DND-41 (cell line): Measurements from ENCODE around the gene TEKT5.

Source experiments
- CTCF ChIP-seq: IDR thresholded peaks from 2 replicates; pipeline ENCODE4 v1.5.1; 2012; ENCODE audit warnings: borderline replicate concordance, low read length, moderate library complexity, mild to moderate bottlenecking; ENCODE audit not compliant: poor library complexity, severe bottlenecking; ENCODE audit errors: extremely low read depth
- EZH2 ChIP-seq: IDR thresholded peaks from 3 replicates; pipeline ENCODE4 v1.6.1; 2012; ENCODE audit warnings: borderline replicate concordance, low read depth, mild to moderate bottlenecking, moderate library complexity, low read length, inconsistent platforms; ENCODE audit not compliant: severe bottlenecking

GRCh38 chr16:10664720-10665126 is 30.0 kb downstream of the TEKT5 start:
- TF ChIP-seq CTCF (no peak), EZH2 (no peak)
